Ovary (tissue), 3 donors: ENCODE results near the gene MS4A4E.

Experiments used
- CTCF ChIP-seq, 3 donors: fragments of 450-650 bp in 2 of 3; fragments of 200-600 bp in 1 of 3; IDR thresholded peaks; one replicate each; pipeline versions ENCODE4 v1.5.1 to v1.8.0; 2016 to 2022; ENCODE audit warnings: antibody characterized with exemption in 3 of 3, mild to moderate bottlenecking in 1 of 3
- POLR2A ChIP-seq: fragments of 450-650 bp; IDR thresholded peaks from one replicate; pipeline ENCODE4 v1.6.1; 2017; ENCODE audit warnings: antibody characterized with exemption, mild to moderate bottlenecking, moderate library complexity
- donor health status: DM: no; HTN: no; CAD: no.

- no peak for TF ChIP-seq CTCF (IDR thresholded peaks at IDR 0.05)
- no peak for TF ChIP-seq POLR2A
These were observed 45.5 kb downstream of the MS4A4E start for GRCh38 chr11:60197442-60197841.
